ENCODE measurements around the gene ADARB2.

The ADARB2 gene

GRCh38 chr10:1202343-1202742 is 535.0 kb downstream of the ADARB2 start:
- Histone ChIP-seq H3K4me3 (ENCODE audit: low read depth, low read length) (no peak overlapping the region), H3K4me1 (ENCODE audit: control insufficient read depth, insufficient read depth, low read length) (no peaks in the 10 kb centered on the region), H3K36me3 (ENCODE audit: control insufficient read depth in 2 of 2, insufficient read depth in 1 of 2, low read length in 2 of 2) (no peaks in the 10 kb centered on the region), H3K9me3 (ENCODE audit: control insufficient read depth, insufficient read depth, low read depth, low read length) (no peaks in the 10 kb centered on the region), H3K27ac (ENCODE audit: extremely low read depth, low read depth, low read length) (no peak overlapping the region)
- CTCF ChIA-PET: interaction anchor here (0.6 kb wide), 1 partner anchor 1674 kb away, joined by 4 read pairs; no protein-coding TSS in a partner anchor
- POLR2A ChIA-PET: no interaction called here
- no peak for TF ChIP-seq EGR2 (tag by site-specific recombination; IDR thresholded peaks at IDR 0.05; ENCODE audit: low read depth)
- TF ChIP-seq ZNF146 (tag by site-specific recombination; IDR thresholded peaks at IDR 0.05): no peak
- no peak for TF ChIP-seq ZNF837 (tag by site-specific recombination; IDR thresholded peaks at IDR 0.05)
- no peak for TF ChIP-seq ZNF488 (tag by site-specific recombination; IDR thresholded peaks at IDR 0.05)
- TF ChIP-seq GLI4 (tag by site-specific recombination; IDR thresholded peaks at IDR 0.05): no peak
- no peak for TF ChIP-seq ZBTB10 (tag by site-specific recombination; IDR thresholded peaks at IDR 0.05)
- TF ChIP-seq REPIN1 (tag by site-specific recombination; IDR thresholded peaks at IDR 0.05; ENCODE audit: low read depth): no peak
- no peak for TF ChIP-seq PRDM4 (tag by site-specific recombination; IDR thresholded peaks at IDR 0.05)
- TF ChIP-seq ZSCAN23 (tag by site-specific recombination; IDR thresholded peaks at IDR 0.05): no peak
- no peak for TF ChIP-seq KLF16 (tag by site-specific recombination; IDR thresholded peaks at IDR 0.05)
- no peak for TF ChIP-seq ZNF626 (tag by site-specific recombination; IDR thresholded peaks at IDR 0.05)
- no peak for TF ChIP-seq ZNF701 (tag by site-specific recombination; IDR thresholded peaks at IDR 0.05)
- no peak for TF ChIP-seq ZNF157 (tag by site-specific recombination; IDR thresholded peaks at IDR 0.05)
- TF ChIP-seq ZIC2 (tag by site-specific recombination; IDR thresholded peaks at IDR 0.05): no peak
- TF ChIP-seq ZNF513 (tag by site-specific recombination; IDR thresholded peaks at IDR 0.05): no peak

- ChIA-PET CTCF (interaction anchor here (0.6 to 0.7 kb wide), 2 partner anchors 28 to 91 kb away, joined by 4 read pairs; no protein-coding TSS in a partner anchor), POLR2A (no interaction called here)
- H3K4me1 ChIP-seq (ENCODE audit: control insufficient read depth, insufficient read depth, low read length): no peaks in the 10 kb centered on the region
- H3K36me3 ChIP-seq (ENCODE audit: control insufficient read depth in 2 of 2, insufficient read depth in 1 of 2, low read length in 2 of 2): no peaks in the 10 kb centered on the region
- no peaks in the 10 kb centered on the region for H3K9me3 ChIP-seq (ENCODE audit: control insufficient read depth, insufficient read depth, low read depth, low read length)
- no peak overlapping the region for H3K4me3 ChIP-seq (ENCODE audit: low read depth, low read length)
- H3K27ac ChIP-seq (ENCODE audit: extremely low read depth, low read depth, low read length): no peak overlapping the region
- TF ChIP-seq WT1 (tag by site-specific recombination; IDR thresholded peaks at IDR 0.05) (no peak), BCL6B (tag by site-specific recombination; IDR thresholded peaks at IDR 0.05) (no peak), ZNF677 (tag by site-specific recombination; IDR thresholded peaks at IDR 0.05) (no peak), ZNF654 (tag by site-specific recombination; IDR thresholded peaks at IDR 0.05; ENCODE audit: low read depth) (no peak), ZNF639 (tag by site-specific recombination; IDR thresholded peaks at IDR 0.05) (no peak), HOXD13 (CRISPR knock-in tag; IDR thresholded peaks at IDR 0.05; ENCODE audit: borderline replicate concordance) (no peak), ZNF292 (tag by site-specific recombination; IDR thresholded peaks at IDR 0.05; ENCODE audit: borderline replicate concordance, low read depth) (no peak), ZNF362 (tag by site-specific recombination; IDR thresholded peaks at IDR 0.05) (no peak)
Observed at GRCh38 chr10:1200866-1201807, 536.2 kb downstream of the ADARB2 start.
